ENCODE measurements around the gene ADGRD1. TPM values are rescaled to one million over a fixed set of nuclear protein-coding genes. Genes with fewer than 3 reads are reported as not detected.

The ADGRD1 gene
- total and polyA plus RNA-seq, 8 donors: 25.6 to 167 (median 33.4) TPM

- ATAC-seq: no peak
Measured at GRCh38 chr12:131014343-131014742, 60.6 kb downstream of the ADGRD1 start.

GRCh38 chr12:131015581-131016337 is 62.1 kb downstream of the ADGRD1 start:
- TF ChIP-seq CTCF (IDR thresholded peaks at IDR 0.05): no peak
- H3K36me3 ChIP-seq: peaks cover 0 to 11% of the 10 kb centered on the region in 2 donors
- intact Hi-C loops (cut with DNase I): no loop called here
- ATAC-seq (no peak), DNase-seq (no peak)
- no peaks in the 10 kb centered on the region for H3K4me1 ChIP-seq
- H3K4me3 ChIP-seq: no peak overlapping the region
- no peak overlapping the region for H3K27ac ChIP-seq
- no peaks in the 10 kb centered on the region for H3K27me3 ChIP-seq
- no peaks in the 10 kb centered on the region for H3K9me3 ChIP-seq

More at GRCh38 chr12:131014343-131014742, 60.6 kb downstream of the ADGRD1 start:
- DNase-seq: no peak
- no peak overlapping the region for H3K4me3 ChIP-seq
- no peak for TF ChIP-seq CTCF (IDR thresholded peaks at IDR 0.05)
- no peaks in the 10 kb centered on the region for H3K4me1 ChIP-seq
- no peaks in the 10 kb centered on the region for H3K9me3 ChIP-seq
- peaks cover 0 to 11% of the 10 kb centered on the region in 2 donors for H3K36me3 ChIP-seq
- H3K27ac ChIP-seq: no peak overlapping the region
- intact Hi-C loops (cut with DNase I): no loop called here
- no peaks in the 10 kb centered on the region for H3K27me3 ChIP-seq

- no peaks in the 10 kb centered on the region for H3K4me1 ChIP-seq
- H3K9me3 ChIP-seq: no peaks in the 10 kb centered on the region
- H3K27me3 ChIP-seq: no peaks in the 10 kb centered on the region
- intact Hi-C loops (cut with DNase I): no loop called here
- DNase-seq (no peak), ATAC-seq (no peak)
- no peak for TF ChIP-seq CTCF (IDR thresholded peaks at IDR 0.05)
- peaks cover 0 to 11% of the 10 kb centered on the region in 2 donors for H3K36me3 ChIP-seq
- H3K27ac ChIP-seq: no peak overlapping the region
- H3K4me3 ChIP-seq: no peak overlapping the region
Measured at GRCh38 chr12:131017477-131017991, 63.8 kb downstream of the ADGRD1 start.

- no peaks in the 10 kb centered on the region for H3K9me3 ChIP-seq
- no peak for TF ChIP-seq CTCF (IDR thresholded peaks at IDR 0.05)
- H3K4me3 ChIP-seq: no peak overlapping the region
- intact Hi-C loops (cut with DNase I): no loop called here
- no peak overlapping the region for H3K27ac ChIP-seq
- DNase-seq (no peak), ATAC-seq (no peak)
- H3K36me3 ChIP-seq: peaks cover 0 to 11% of the 10 kb centered on the region in 2 donors
- H3K27me3 ChIP-seq: no peaks in the 10 kb centered on the region
- H3K4me1 ChIP-seq: no peaks in the 10 kb centered on the region
Measured at GRCh38 chr12:131018019-131018620, 64.4 kb downstream of the ADGRD1 start.

DNA sequence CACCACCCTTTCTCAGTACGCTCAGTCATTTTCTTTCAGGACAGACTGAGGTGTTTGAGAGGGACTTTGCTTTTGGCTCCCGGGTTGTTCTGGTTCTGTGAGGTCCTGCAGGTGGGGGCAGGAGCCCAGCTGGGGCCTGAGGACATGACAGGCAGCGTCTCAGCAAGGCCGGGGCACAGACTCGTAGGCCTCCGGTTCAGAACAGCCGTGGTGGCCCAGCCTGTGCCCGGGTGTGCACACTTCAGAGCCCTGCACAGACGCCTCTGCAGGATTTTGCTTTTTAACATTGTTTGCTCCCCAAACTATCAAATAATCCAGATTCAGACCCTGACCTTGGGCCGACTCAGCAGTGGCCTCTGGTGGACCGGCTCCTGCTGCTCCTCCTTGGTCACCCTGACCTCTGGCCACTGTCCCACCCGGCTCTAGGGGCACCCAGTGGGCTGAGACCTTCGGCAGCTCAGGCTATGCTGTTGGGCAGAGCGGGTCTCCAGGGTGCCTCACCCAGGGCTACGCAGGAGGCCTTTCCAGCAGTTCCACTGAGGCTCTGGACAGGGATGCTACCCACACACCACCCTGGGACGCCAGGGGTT is 65.2 kb downstream of the ADGRD1 start:
- DNase-seq (no peak), ATAC-seq (no peak)
- intact Hi-C loops (cut with DNase I): no loop called here
- Histone ChIP-seq H3K4me1 (no peaks in the 10 kb centered on the region), H3K4me3 (no peak overlapping the region), H3K27me3 (no peaks in the 10 kb centered on the region), H3K27ac (no peak overlapping the region), H3K9me3 (no peaks in the 10 kb centered on the region), H3K36me3 (peaks cover 0 to 11% of the 10 kb centered on the region in 2 donors)
- no peak for TF ChIP-seq CTCF (IDR thresholded peaks at IDR 0.05)

Measured in left lung (tissue), 10 donors.